ENCODE measurements around the gene TEX55.
"Not testable (repeated sequence)": the region's sequence is repeated elsewhere in the genome, so short reads cannot be mapped to it uniquely, and the experiment has no call there.

Gene TEX55

DNA sequence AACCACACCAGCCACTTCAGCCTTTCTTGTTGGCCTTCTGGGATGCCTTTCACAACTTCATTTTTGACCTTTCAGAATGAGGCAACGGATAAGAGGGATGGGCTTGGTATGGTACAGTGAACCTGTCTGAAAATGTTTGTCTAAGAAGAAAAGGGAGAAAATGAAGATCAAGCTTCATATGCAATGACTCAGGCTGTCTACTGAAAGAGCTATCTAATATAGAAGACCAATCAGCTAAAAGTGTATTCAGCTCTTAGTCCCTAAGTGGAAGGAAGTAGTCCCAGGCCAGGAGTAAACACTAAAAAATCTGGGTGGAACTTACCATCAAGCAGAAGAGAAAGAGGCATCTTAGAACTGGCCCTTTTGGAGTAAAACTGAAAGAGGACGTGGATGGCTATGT lies 15.3 kb downstream of the TEX55 start:
- DNase-seq: no peak

DNA sequence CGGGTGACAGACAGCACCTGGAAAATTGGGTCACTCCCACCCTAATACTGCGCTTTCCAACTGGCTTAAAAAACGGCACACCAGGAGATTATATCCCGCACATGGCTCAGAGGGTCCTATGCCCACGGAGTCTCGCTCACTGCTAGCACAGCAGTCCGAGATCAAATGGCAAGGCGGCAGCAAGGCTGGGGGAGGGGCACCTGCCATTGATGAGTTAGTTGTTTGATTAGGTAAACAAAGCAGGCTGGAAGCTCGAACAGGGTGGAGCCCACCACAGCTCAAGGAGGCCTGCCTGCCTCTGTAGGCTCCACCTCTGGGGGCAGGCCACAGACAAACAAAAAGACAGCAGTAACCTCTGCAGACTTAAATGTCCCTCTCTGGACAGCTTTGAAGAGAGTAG lies 18.8 kb downstream of the TEX55 start:
- not testable (repeated sequence) for DNase-seq

DNA sequence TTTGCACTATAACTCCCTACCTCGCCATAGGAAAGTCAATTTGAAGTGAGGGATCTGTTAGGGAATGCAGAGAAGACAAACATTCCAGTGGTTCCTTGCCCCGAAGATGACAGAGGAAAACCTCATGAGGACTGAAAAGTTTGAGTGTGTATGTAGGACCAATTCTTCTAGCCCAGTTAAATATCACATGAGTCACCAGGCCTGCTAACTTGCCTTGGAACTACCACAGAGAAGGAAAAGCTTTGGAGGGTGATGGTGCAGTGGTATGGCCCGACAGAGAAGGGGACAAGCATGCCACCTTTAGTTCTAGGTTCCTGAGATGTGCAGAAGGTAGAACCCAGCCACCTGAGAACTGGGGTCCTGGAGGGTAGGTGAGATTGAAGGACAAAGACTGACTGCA lies 24.9 kb downstream of the TEX55 start:
- DNase-seq: no peak

DNA sequence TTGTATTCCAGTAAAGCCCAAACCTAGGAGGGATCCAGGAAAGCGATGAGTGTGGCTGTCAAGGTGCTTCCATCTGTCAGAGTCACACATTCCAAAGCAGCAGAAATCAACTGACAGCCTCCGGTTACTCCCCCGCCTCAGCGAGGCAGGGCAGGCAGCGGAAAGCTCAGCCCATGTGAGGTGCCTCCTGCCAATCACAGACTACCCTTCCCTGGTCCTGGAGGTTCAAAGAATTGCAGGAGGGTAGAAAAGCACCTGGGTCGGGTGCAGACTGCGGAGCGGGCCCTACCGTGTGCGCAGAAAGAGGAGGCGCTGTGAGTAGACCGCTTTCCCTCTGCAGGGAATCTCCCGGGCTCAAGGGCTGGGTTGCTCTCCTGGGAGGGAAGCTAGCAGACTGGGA lies 27.4 kb downstream of the TEX55 start, which contains the start of gene UPK1B:
Gene UPK1B (plus strand): TSS at position 274 of the 400 bp plus-strand sequence. CDS start 13,144 bp downstream, outside the sequence.
- no peak for DNase-seq

DNA sequence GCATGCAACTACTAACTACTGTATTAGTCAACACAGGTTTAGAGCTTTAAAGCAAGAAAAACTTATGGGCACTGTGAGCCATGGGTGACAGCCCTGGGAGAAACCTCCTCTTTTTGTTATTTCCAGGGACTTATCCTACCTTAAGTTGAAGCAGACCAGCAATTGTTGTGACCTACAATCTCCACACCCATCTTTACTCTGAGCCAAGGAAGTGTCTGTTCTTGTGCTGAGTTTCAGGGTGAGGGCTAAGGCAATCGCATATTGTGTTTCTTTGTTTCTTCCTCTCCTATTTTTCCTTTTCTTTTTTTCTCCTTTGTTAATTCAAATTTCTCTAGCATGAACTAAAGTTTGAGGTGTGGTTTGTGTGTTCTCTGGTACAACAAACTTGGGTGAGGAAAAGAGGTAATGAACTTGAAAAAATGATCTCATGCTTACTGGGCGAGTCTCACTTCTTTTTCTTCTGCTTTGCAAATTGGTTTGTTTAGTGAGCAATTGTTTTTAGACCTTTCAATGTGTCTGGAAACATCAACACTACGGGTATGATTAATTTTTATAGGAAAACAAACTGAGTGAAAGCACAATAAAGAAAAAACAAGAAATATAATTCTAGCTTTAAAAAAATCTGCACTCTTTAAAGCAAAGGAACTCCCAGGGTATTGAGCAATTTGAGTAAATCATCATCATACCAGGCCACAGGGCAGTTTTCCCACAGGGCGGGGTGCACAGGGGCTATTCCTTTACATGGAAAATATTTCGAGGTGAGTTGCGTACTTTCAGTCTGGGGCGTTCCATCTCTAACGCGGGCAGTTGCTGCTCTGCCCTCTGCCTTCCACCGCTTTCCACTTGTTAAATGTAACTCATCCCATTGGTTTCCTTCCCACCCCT lies 30.1 kb downstream of the TEX55 start:
- DNase-seq: no peak

DNA sequence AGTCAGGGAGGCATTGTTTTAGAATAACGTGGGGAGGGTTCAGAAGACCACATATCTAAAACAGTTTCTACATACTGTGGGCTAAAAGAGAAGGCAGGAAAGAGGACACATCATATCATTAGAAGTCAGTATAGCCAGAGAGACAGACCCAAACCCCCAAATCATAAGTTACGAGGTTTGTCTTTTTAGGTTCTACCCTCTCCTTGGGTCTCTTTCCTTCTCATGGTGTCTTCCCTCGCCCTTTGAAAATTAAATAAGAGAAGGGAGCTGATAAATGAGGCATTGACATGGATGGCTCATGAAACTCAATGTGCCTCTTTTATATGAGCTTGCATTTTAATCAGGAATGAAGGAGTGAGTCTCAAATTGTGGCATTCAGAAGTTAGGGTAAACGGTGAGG lies 30.8 kb downstream of the TEX55 start:
- DNase-seq: no peak

DNA sequence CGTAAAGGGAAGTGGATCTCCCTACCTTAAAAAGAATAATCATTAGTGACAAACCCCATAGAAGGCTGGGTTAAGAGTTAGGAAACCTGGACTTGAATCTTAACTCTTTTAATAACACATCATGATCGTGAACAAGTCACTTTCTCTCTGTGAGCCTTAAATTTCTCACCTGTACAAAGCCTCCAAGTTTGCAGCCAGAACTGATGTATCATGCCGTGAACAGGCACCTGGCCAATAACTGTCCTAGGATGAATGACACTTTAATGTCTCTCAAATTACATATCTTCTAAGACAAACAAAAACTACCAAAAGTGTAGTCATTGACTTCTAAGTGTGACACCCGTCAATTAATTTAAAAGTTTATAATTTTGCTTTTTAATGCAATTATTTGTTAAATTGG lies 31.4 kb downstream of the TEX55 start:
- DNase-seq: no peak

GRCh38 chr3:119181765-119182164 lies 35.8 kb downstream of the TEX55 start:
- DNase-seq: no peak

GRCh38 chr3:119184111-119184510 lies 38.1 kb downstream of the TEX55 start:
- DNase-seq: no peak

DNA sequence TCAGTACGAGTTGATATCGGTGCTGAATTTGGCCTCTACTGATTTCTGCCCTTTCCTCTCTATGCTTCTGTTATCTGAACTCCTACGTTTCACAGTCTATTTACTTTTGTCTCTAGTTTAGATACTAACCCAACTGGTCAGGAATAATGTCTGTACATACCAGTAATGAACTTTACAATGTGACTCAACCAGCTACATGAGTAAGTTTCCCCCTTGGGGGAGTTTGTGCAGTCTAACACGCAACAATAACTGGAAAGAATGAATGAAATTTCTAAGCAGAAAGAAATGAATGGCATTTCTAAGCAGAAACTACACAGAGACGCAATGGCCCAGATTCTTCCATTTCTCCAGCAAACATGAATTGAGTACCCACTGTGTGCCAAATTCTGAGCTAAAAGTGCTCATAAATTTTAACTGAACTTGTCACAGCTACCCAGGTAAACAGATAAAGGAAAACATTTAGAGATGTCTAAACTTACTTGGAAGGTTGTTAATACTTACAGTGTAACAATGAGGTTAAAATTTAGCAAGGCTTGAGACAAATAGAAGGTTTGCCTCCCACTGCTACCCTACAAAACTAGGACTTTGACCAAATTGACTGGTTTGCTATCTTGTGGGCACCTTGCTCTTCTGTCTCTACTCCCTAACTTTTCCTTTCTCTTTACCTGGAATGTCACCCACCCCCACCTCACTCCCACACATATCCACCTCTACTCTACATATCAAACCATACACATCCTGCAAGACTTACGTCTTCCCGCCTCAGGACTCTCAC lies 39.0 kb downstream of the TEX55 start:
- DNase-seq: no peak

DNA sequence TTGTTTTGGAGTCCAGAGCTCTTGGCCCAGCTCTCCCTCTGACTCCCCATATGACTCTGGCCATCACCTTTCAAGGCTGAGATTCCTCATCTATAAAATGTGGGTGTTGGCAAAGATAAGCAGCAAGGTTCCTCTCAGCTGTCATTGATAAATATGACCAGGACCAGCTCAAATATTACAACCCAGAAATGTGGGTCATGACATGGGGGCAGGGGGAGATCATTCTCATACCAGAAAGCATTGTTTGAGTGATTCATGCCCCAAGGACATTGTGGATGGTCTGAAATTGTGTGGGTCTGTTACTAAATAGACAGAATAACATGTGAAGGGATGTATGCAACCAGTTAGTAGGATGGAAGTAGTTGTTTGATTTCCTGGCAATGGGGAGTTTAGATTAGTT lies 41.3 kb downstream of the TEX55 start:
- DNase-seq: no peak

DNA sequence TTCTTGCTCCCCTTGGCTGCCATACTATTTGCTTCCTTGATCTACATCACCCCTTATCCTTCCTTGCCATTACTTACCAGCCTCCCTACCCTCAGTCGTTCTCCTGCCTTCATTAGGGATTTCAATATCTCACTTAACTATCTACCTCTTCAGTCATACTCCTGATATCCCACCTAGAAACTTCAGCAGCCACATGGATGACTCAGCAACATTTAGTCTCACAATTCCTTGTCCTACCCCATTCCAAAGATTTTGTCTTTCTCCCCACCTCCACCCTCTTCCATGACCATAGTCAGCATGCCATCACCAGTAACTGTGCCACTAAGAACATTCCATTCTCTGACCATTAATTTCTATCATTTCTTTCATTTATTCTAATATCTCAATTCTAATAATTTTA lies 45.8 kb downstream of the TEX55 start:
- DNase-seq: no peak

GRCh38 chr3:119194237-119195150 lies 48.5 kb downstream of the TEX55 start:
- no peak for DNase-seq

- no peak for DNase-seq
These were observed 49.1 kb downstream of the TEX55 start for GRCh38 chr3:119195151-119195476.

- DNase-seq: no peak
These were observed 49.9 kb downstream of the TEX55 start for GRCh38 chr3:119195911-119196310.
